ENCODE results near the gene TTYH2. TPM values are rescaled to one million over a fixed set of nuclear protein-coding genes. Genes with fewer than 3 reads are reported as not detected.

Gene TTYH2
- total RNA-seq, 1 donor: 1.4 TPM

GRCh38 chr17:74235911-74236371 lies 22.6 kb downstream of the TTYH2 start:
- H3K9me3 ChIP-seq (ENCODE audit: low read depth, low read length): no peaks in the 10 kb centered on the region
- no peaks in the 10 kb centered on the region for H3K79me2 ChIP-seq (ENCODE audit: insufficient read depth, low read length)
- H3K4me3 ChIP-seq (ENCODE audit: insufficient read depth, low read length): no peak overlapping the region
- no peak overlapping the region for H3K27ac ChIP-seq (ENCODE audit: low read depth, low read length)
- TF ChIP-seq, protein P1, sequence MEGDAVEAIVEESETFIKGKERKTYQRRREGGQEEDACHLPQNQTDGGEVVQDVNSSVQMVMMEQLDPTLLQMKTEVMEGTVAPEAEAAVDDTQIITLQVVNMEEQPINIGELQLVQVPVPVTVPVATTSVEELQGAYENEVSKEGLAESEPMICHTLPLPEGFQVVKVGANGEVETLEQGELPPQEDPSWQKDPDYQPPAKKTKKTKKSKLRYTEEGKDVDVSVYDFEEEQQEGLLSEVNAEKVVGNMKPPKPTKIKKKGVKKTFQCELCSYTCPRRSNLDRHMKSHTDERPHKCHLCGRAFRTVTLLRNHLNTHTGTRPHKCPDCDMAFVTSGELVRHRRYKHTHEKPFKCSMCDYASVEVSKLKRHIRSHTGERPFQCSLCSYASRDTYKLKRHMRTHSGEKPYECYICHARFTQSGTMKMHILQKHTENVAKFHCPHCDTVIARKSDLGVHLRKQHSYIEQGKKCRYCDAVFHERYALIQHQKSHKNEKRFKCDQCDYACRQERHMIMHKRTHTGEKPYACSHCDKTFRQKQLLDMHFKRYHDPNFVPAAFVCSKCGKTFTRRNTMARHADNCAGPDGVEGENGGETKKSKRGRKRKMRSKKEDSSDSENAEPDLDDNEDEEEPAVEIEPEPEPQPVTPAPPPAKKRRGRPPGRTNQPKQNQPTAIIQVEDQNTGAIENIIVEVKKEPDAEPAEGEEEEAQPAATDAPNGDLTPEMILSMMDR (IDR thresholded peaks at IDR 0.05; ENCODE audit: extremely low read depth, low read depth, low read length): no peak
- no peak overlapping the region for H3K4me2 ChIP-seq (ENCODE audit: insufficient read depth, low read length)
- no peaks in the 10 kb centered on the region for H3K36me3 ChIP-seq (ENCODE audit: insufficient read depth, low read length)
- DNase-seq (ENCODE audit: insufficient read length, low spot score, missing footprints): no peak
- no peaks in the 10 kb centered on the region for H3K4me1 ChIP-seq (ENCODE audit: insufficient read depth, low read length)
- no peaks in the 10 kb centered on the region for H4K20me1 ChIP-seq (ENCODE audit: insufficient read depth, low read length)
- no peak overlapping the region for H2AFZ ChIP-seq (ENCODE audit: low read length)
- H3K27me3 ChIP-seq (ENCODE audit: insufficient read depth, low read length): no peaks in the 10 kb centered on the region

GRCh38 chr17:74237321-74237720 lies 23.9 kb downstream of the TTYH2 start:
- no peak overlapping the region for H3K27ac ChIP-seq (ENCODE audit: low read depth, low read length)
- no peak overlapping the region for H3K4me2 ChIP-seq (ENCODE audit: insufficient read depth, low read length)
- no peaks in the 10 kb centered on the region for H4K20me1 ChIP-seq (ENCODE audit: insufficient read depth, low read length)
- TF ChIP-seq, protein P1 (IDR thresholded peaks at IDR 0.05; ENCODE audit: extremely low read depth, low read depth, low read length): no peak
- H3K36me3 ChIP-seq (ENCODE audit: insufficient read depth, low read length): no peaks in the 10 kb centered on the region
- H2AFZ ChIP-seq (ENCODE audit: low read length): no peak overlapping the region
- no peaks in the 10 kb centered on the region for H3K79me2 ChIP-seq (ENCODE audit: insufficient read depth, low read length)
- no peak overlapping the region for H3K4me3 ChIP-seq (ENCODE audit: insufficient read depth, low read length)
- no peaks in the 10 kb centered on the region for H3K4me1 ChIP-seq (ENCODE audit: insufficient read depth, low read length)
- H3K27me3 ChIP-seq (ENCODE audit: insufficient read depth, low read length): no peaks in the 10 kb centered on the region
- DNase-seq (ENCODE audit: insufficient read length, low spot score, missing footprints): no peak
- no peaks in the 10 kb centered on the region for H3K9me3 ChIP-seq (ENCODE audit: low read depth, low read length)

DNA sequence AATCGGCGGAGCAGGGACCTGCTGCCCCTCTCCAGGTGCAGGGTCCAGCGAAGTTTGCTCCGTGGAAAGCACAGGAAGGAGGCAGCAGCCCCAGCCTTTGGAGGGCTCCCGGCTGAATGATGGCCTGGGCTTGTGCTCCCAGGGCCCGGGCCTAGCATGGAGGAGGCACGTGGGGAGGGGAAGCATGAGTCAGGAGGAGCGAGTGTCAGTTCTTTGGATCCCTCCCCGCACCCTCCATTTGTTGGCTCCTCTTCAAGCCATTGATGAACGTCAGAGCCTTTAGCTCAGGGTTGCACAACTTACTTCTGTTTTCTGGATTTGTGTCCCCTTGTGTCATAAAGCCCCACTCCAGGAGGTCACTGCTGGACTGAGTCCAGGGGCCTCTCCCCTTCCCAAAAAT lies 25.8 kb downstream of the TTYH2 start:
- Histone ChIP-seq H3K79me2 (ENCODE audit: insufficient read depth, low read length) (no peaks in the 10 kb centered on the region), H3K4me1 (ENCODE audit: insufficient read depth, low read length) (no peaks in the 10 kb centered on the region), H4K20me1 (ENCODE audit: insufficient read depth, low read length) (no peaks in the 10 kb centered on the region), H3K9me3 (ENCODE audit: low read depth, low read length) (no peaks in the 10 kb centered on the region), H3K27me3 (ENCODE audit: insufficient read depth, low read length) (no peaks in the 10 kb centered on the region), H2AFZ (ENCODE audit: low read length) (no peak overlapping the region), H3K4me3 (ENCODE audit: insufficient read depth, low read length) (no peak overlapping the region), H3K4me2 (ENCODE audit: insufficient read depth, low read length) (no peak overlapping the region), H3K27ac (ENCODE audit: low read depth, low read length) (no peak overlapping the region), H3K36me3 (ENCODE audit: insufficient read depth, low read length) (no peaks in the 10 kb centered on the region)
- TF ChIP-seq, protein P1 (IDR thresholded peaks at IDR 0.05; ENCODE audit: extremely low read depth, low read depth, low read length): no peak
- DNase-seq (ENCODE audit: insufficient read length, low spot score, missing footprints): no peak

- H2AFZ ChIP-seq (ENCODE audit: low read length): no peak overlapping the region
- TF ChIP-seq, protein P1 (IDR thresholded peaks at IDR 0.05; ENCODE audit: extremely low read depth, low read depth, low read length): no peak
- no peaks in the 10 kb centered on the region for H3K79me2 ChIP-seq (ENCODE audit: insufficient read depth, low read length)
- H3K36me3 ChIP-seq (ENCODE audit: insufficient read depth, low read length): no peaks in the 10 kb centered on the region
- no peak overlapping the region for H3K4me2 ChIP-seq (ENCODE audit: insufficient read depth, low read length)
- DNase-seq (ENCODE audit: insufficient read length, low spot score, missing footprints): no peak
- H3K4me1 ChIP-seq (ENCODE audit: insufficient read depth, low read length): no peaks in the 10 kb centered on the region
- H3K27ac ChIP-seq (ENCODE audit: low read depth, low read length): no peak overlapping the region
- H3K27me3 ChIP-seq (ENCODE audit: insufficient read depth, low read length): no peaks in the 10 kb centered on the region
- no peaks in the 10 kb centered on the region for H4K20me1 ChIP-seq (ENCODE audit: insufficient read depth, low read length)
- no peak overlapping the region for H3K4me3 ChIP-seq (ENCODE audit: insufficient read depth, low read length)
- H3K9me3 ChIP-seq (ENCODE audit: low read depth, low read length): no peaks in the 10 kb centered on the region
These were observed 27.3 kb downstream of the TTYH2 start for GRCh38 chr17:74240618-74241205.
